ENCODE measurements around the gene HSDL1.

Gene HSDL1

DNA sequence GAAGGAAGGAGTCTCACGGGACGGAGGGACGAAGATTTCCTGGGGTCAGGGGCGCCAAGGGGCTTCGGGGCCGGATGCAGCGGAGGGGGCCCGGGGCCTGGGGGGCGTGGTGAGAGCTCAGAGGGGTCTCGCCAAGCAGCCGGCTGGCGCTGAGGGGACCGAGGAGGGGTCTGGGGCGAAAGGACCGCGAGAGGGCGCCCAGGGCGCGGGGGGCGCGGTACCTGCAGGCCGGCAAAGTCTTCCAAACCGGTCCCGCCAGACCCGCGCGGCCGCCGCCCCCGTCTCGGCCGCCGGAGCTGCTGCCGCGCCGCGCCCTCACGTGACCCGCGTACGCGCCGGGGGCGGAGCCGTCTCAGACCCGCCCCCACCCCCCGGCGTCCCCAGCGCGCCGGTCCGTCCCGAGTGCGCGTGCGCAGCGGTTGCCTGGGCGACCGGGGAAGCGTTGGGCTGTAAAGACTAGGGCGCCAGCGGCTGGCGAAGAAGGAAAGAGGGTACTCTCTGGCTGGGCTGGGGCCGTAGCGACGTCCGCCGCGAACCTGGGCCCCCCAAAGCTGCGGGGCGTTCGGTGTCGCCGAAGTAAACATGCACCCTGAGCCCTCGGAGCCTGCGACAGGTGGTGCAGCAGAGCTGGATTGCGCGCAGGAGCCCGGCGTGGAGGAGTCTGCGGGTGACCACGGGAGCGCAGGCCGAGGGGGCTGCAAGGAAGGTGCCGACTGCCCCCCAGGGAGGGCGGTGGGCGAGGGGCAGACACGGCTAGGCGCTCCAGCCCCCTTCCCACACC, at the start of gene HSDL1, which contains the start of gene DNAAF1:
TSS of gene HSDL1 (minus strand) at position 319 of the 781 bp plus-strand sequence. CDS start 13,856 bp downstream, outside the sequence.
TSS of gene DNAAF1 (plus strand) at position 450 of the 781 bp plus-strand sequence. CDS start at position 583, 133 bp downstream.
- TF ChIP-seq CTCF (conservative IDR thresholded peaks at IDR 0.05), result peak; percentile 44
- peak within 1 kb of the TSS; percentile 67 for H3K27ac ChIP-seq

GRCh38 chr16:84194018-84194417, 49.0 kb upstream of the HSDL1 start:
- TF ChIP-seq CTCF (conservative IDR thresholded peaks at IDR 0.05), result no peak
- no peak overlapping the region for H3K27ac ChIP-seq

DNA sequence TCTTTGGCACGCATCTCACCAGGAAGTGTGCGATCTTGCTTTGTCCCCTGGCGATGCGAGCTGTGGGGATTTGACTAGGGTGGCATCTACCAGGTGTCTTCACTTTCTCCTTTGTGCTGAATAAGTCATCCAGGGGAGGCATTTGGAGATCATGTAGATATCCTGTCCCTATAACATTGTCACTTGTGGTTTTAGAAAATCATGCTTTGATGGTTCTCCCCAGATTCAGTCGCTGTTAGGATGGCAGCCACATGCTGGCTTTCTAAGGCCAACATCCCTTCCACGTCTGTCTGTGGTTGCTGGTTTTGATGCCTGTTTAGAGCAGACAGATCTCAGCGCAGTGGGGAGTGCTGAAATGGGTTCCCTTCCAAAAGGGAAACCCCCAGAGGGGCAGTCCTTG, 48.5 kb upstream of the HSDL1 start:
- TF ChIP-seq CTCF (conservative IDR thresholded peaks at IDR 0.05), result no peak
- H3K27ac ChIP-seq, result no peak overlapping the region

- no peak overlapping the region for H3K27ac ChIP-seq
- TF ChIP-seq CTCF (conservative IDR thresholded peaks at IDR 0.05), result no peak
Observed at GRCh38 chr16:84191466-84191865, 46.5 kb upstream of the HSDL1 start.

DNA sequence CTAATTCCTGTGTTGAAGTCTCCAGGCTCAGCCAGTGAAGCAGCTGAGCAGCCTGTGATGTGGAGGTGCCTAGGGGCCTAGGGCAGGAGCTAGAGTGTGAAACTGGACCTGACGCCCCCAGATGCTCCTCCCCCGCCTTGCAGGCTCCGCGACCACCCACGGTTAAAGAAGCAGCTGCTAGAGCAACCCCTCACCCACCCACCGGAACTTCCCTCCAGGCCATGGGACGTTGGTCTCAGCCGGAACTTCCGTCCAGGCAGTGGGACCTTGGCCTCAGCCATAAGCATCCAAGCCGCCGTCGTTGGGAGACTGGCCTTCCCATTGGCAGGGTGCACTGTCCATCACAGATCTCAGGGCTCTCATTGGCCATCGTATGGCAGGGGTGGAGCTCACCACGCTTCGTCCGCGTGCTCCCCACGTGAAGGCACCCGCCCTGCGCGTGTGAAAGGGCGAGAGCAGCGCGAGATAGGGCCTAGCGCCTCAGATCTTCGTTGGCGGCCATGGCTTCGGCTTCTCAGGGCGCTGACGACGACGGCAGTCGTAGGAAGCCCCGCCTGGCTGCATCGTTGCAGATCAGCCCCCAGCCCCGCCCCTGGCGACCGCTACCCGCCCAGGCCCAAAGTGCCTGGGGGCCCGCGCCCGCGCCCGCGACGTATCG, 45.9 kb upstream of the HSDL1 start, which contains the start of gene ADAD2:
TSS of gene ADAD2 (plus strand) at position 427 of the 658 bp plus-strand sequence. CDS start at position 501, 74 bp downstream.
- no peak for TF ChIP-seq CTCF (conservative IDR thresholded peaks at IDR 0.05)

DNA sequence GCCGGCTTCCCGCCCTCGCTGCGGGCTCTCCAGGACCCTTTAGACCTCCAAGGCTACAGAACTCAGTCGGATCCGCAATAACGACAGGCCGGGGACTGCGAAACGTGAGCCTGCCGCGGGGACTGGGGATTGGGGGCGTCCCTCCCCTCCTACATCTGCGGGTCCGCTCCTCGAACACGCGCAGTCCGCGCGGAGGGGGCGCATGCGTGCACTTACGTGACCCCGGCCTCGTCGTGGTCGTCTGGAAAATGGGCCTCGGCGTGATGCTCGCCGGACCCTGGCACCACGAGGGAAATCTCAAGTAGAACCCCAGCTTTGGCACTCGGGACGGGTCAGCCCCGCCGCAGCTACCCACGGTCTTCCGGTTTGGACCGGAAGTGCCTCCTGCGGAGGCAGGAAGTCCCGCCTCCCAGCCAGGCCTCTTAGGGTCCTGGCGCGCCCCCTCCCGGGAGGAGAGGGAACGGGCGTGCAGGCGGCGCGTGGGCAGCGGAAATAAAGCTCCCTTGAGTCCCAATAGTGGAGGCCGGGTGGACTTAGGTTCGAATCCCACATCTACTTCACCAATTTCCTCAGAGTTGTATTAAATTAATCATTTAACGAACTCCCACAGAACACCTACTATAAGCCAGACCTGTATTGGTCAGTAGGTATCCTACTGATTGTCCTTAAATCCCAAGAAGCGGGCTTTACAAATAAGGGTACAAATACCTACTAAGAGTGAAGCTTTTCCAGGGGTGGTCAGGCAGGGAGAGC, 41.9 kb upstream of the HSDL1 start, which contains the start of gene TAF1C:
TSS of gene TAF1C (minus strand) at position 373 of the 753 bp plus-strand sequence. CDS start 2,069 bp downstream, outside the sequence.
- H3K27ac ChIP-seq, result peak within 1 kb of the TSS; percentile 70; the same call in 1 of the 2 replicates
- peak; percentile 91 for TF ChIP-seq CTCF (conservative IDR thresholded peaks at IDR 0.05)

More for the DNA sequence above, 45.9 kb upstream of the HSDL1 start, which contains the start of gene ADAD2:
- H3K27ac ChIP-seq, result no peak within 1 kb of the TSS
